DOHH2 (cell line): ENCODE measurements around the gene LRRC10B.

ENCODE experiments used
- EZH2phosphoT487 ChIP-seq: fragments of 200-600 bp; sonication (generic); IDR thresholded peaks from 2 replicates; pipeline ENCODE4 v1.6.1; 2017; ENCODE audit warnings: borderline replicate concordance, mild to moderate bottlenecking, antibody characterized with exemption, low read length, moderate library complexity, mixed read lengths
- TF ChIP-seq, protein P1 (sequence below): fragments of 200-600 bp; sonication (generic); IDR thresholded peaks from one replicate; pipeline ENCODE4 v1.5.1; 2014; ENCODE audit warnings: antibody characterized with exemption, mild to moderate bottlenecking, low read depth, low read length; ENCODE audit not compliant: poor library complexity, severe bottlenecking

DNA sequence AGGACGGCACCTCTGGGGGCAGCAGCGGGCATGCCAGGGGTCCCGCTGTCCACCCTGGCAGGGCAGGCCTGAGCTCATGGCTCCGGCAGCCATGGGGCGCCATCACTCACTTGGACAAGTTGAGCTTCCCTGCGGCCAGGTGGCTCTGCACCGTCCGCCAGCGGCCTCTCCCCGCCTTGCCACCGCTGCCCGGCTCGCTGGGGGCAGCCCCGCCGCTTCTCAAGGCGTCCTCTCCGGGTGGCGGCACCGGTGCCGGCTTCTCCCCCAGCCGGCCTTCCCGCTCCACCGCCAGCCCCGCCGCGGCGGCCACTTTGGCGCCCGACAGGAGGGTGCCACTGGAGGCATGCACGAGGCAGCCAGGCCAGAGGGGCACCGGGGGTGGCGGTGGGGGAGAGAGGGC is 37.4 kb downstream of the LRRC10B start:
- TF ChIP-seq, protein P1, sequence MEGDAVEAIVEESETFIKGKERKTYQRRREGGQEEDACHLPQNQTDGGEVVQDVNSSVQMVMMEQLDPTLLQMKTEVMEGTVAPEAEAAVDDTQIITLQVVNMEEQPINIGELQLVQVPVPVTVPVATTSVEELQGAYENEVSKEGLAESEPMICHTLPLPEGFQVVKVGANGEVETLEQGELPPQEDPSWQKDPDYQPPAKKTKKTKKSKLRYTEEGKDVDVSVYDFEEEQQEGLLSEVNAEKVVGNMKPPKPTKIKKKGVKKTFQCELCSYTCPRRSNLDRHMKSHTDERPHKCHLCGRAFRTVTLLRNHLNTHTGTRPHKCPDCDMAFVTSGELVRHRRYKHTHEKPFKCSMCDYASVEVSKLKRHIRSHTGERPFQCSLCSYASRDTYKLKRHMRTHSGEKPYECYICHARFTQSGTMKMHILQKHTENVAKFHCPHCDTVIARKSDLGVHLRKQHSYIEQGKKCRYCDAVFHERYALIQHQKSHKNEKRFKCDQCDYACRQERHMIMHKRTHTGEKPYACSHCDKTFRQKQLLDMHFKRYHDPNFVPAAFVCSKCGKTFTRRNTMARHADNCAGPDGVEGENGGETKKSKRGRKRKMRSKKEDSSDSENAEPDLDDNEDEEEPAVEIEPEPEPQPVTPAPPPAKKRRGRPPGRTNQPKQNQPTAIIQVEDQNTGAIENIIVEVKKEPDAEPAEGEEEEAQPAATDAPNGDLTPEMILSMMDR, result no peak
- TF ChIP-seq EZH2phosphoT487, result no peak
